ENCODE measurements around the gene BEST2.
A peak's percentile ranks its signal among the peaks of the same experiment; 100 is the strongest.

Gene BEST2

DNA sequence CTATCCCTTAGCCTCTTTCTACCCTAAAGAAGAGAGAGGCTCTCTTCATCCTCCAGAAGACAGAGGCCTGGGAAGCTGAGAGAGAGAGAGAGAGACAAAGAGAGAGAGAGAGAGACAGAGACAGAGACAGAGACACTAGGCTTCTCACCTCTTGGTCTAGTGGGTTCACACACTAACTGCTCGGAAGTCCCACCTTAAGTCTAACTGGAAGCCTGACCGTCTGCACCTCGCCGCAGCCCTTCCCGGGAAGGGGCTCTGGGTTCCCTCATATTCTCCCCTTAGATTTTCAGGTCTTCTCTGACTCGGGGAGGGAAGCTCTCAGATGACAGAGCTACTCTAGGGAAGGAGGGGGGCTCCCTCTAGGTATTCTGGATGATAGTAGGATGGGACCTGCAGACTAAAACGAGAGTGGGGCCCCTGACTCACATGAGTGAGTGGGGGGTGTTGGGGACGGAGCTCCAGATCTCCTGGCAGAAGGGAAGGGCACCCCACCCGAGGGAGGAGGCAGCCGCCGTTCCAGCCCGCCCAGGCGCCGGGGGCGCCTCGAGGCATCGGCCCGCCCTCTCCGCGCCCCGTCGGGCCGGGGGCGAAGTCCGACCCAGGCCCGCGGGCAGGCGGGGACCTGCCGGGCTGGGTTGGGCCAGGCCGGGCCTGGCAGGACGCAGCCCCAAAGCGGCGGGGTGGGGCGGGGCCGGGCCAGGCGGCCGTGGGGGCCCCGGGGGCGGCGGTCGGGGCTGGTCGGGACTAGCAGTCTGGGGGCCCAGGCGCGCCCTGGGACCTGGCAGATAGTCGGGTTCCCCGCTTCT, 37.7 kb downstream of the BEST2 start:
- no peak for DNase-seq (ENCODE audit: low spot score)
- no peak for TF ChIP-seq CTCF (IDR thresholded peaks at IDR 0.05; ENCODE audit: extremely low read depth, missing control alignments)

DNA sequence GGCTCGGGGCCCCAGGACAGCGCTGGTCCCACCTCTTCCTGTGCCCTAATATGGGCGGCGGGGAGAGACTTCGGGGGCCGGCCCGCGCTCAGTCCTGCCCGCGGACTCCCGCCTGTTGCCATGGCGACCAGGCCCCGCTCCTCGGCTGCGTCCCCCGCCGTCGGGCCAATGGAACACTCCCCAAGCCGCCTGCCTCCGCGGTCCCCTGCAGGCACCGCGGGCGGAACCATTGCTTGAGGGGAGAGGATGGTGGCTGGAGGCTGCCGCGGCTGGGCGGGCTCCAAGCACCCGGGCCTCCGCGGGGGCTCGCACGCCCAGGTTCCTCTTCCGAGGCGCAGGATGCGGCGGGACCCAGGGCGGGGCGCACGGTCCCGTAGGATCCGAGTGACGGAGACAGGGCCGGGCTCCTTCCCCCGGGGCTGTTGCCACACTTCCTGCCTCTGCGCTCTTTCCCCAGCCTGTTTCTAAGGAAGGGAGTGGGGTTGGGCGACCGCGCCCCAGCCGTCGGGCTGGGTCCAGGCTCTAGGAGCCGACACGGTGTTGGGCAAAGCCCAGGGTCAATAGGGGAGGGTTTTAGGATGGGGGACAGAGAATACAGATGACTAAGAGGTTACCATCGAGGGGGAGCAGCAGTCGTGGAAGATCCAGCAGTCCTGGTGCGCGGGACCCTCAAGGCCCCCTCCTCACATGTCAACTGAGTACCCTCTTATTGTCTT, 38.5 kb downstream of the BEST2 start:
- no peak for TF ChIP-seq CTCF (IDR thresholded peaks at IDR 0.05; ENCODE audit: extremely low read depth, missing control alignments)
- peak; percentile 98 for DNase-seq (ENCODE audit: low spot score)

GRCh38 chr19:12790628-12791344, 39.2 kb downstream of the BEST2 start:
- TF ChIP-seq CTCF (IDR thresholded peaks at IDR 0.05; ENCODE audit: extremely low read depth, missing control alignments) = no peak
- DNase-seq (ENCODE audit: low spot score) = no peak

- peak; percentile 94 for DNase-seq (ENCODE audit: low spot score)
- no peak for TF ChIP-seq CTCF (IDR thresholded peaks at IDR 0.05; ENCODE audit: extremely low read depth, missing control alignments)
Measured at GRCh38 chr19:12791345-12792050, 39.9 kb downstream of the BEST2 start, which contains the start of gene JUNB. Gene JUNB, plus strand, starts transcription at chr19:12791486. Its CDS starts 286 bp downstream, at chr19:12791772.

- DNase-seq (ENCODE audit: low spot score) = peak; percentile 62
- TF ChIP-seq CTCF (IDR thresholded peaks at IDR 0.05; ENCODE audit: extremely low read depth, missing control alignments) = no peak
Measured at GRCh38 chr19:12792051-12792852, 40.7 kb downstream of the BEST2 start.

GRCh38 chr19:12792853-12793289, 41.3 kb downstream of the BEST2 start:
- no peak for DNase-seq (ENCODE audit: low spot score)
- TF ChIP-seq CTCF (IDR thresholded peaks at IDR 0.05; ENCODE audit: extremely low read depth, missing control alignments) = no peak

Measured in GM20000 (cell line).